Stimulated activated CD4-positive, alpha-beta T cell treated with anti-CD3 and anti-CD28 coated beads, TNF-alpha, amount 100 ng/mL, for 1 hour (primary cell): ENCODE measurements around the gene SCO2.

Experiments used
- DNase-seq, 3 donors: peaks; one replicate each; pipeline ENCODE4 v3.0.0-alpha.2; 2020; ENCODE audit warnings: low read depth in 3 of 3, low spot score in 1 of 3

Gene SCO2

GRCh38 chr22:50503475-50504145 lies 21.8 kb downstream of the SCO2 start:
- DNase-seq: no peak

- no peak for DNase-seq
These were observed 22.5 kb downstream of the SCO2 start for GRCh38 chr22:50502628-50503474.

- DNase-seq: no peak
These were observed 23.3 kb downstream of the SCO2 start for GRCh38 chr22:50502096-50502495.

- no peak for DNase-seq
These were observed 24.9 kb downstream of the SCO2 start for GRCh38 chr22:50500452-50500851.

GRCh38 chr22:50498322-50498890 lies 27.0 kb downstream of the SCO2 start:
- peak; percentile 30 to 40 (median 37) for DNase-seq

- DNase-seq: no peak
These were observed 28.3 kb downstream of the SCO2 start for GRCh38 chr22:50497093-50497492.

GRCh38 chr22:50490531-50491308 lies 34.7 kb downstream of the SCO2 start:
- no peak for DNase-seq

GRCh38 chr22:50489363-50490243 lies 35.8 kb downstream of the SCO2 start:
- no peak for DNase-seq

GRCh38 chr22:50488886-50489285 lies 36.5 kb downstream of the SCO2 start:
- DNase-seq: no peak

- DNase-seq: no peak
These were observed 37.3 kb downstream of the SCO2 start for GRCh38 chr22:50488006-50488677.

- DNase-seq: no peak
These were observed 38.0 kb downstream of the SCO2 start for GRCh38 chr22:50487290-50488005.

GRCh38 chr22:50486561-50487289 lies 38.7 kb downstream of the SCO2 start, which contains the start of gene MIOX:
Gene MIOX, plus strand, starts transcription at chr22:50486859. Its CDS starts 39 bp downstream, at chr22:50486898.
- no peak for DNase-seq

- DNase-seq: no peak
These were observed 39.9 kb downstream of the SCO2 start for GRCh38 chr22:50485221-50486131.

- DNase-seq: no peak
These were observed 41.2 kb downstream of the SCO2 start for GRCh38 chr22:50483977-50484853.

- DNase-seq: no peak
These were observed 41.8 kb downstream of the SCO2 start for GRCh38 chr22:50483556-50483955.

- no peak for DNase-seq
These were observed 42.3 kb downstream of the SCO2 start for GRCh38 chr22:50483106-50483505.
